Breast epithelium (tissue), 3 donors: ENCODE data around the gene MAP4K4.

ENCODE experiments used
- CTCF ChIP-seq, 3 donors: fragments of 450-650 bp; IDR thresholded peaks; one replicate each; pipeline ENCODE4 v1.5.1; 2016 to 2017; ENCODE audit warnings: antibody characterized with exemption in 3 of 3, mild to moderate bottlenecking in 3 of 3, moderate library complexity in 3 of 3
- POLR2A ChIP-seq: fragments of 450-650 bp; IDR thresholded peaks from one replicate; pipeline ENCODE4 v1.6.1; 2016; ENCODE audit warnings: antibody characterized with exemption, mild to moderate bottlenecking, moderate library complexity
- POLR2AphosphoS5 ChIP-seq, 3 donors: sonication (generic); formaldehyde crosslinking; IDR thresholded peaks; one replicate each; pipeline ENCODE4 v1.6.1; 2017; ENCODE audit warnings: antibody characterized with exemption in 3 of 3

DNA sequence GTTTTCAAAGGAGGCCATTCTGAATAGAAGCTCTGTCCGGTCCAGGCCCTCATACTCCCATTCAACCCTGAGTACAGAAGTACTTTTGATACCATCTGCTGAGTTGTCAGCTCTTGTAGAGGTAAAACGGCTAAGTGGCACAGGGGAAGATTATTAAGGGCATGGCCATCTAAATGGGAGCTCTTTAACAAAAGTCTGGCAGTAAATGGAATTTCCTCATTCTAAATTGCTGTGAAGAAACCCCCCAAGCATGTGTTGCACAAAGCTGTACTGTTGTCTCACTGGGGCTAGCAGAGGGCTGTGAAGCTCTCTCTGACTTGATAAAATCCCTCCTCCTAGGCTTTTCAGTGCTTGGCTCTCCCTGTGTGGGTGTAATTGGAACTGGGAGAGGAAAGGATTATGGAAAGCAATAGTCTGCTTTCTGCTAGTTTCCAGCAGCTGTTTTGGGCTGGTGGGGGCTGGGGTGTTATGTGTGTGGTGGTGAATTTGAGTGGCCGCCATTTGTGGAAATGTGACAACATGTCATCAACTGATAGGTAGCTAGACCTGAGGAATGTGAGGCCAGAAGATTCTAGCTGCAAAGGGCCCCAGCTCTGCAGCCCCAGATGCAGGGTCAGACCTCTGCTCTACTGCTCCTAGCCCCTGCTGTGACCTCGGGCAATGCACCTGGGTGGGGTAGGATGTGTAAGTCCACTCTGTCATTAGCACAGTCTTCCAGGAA lies 65.1 kb downstream of the MAP4K4 start:
- TF ChIP-seq CTCF (IDR thresholded peaks at IDR 0.05) (no peak), POLR2A (no peak), POLR2AphosphoS5 (IDR thresholded peaks at IDR 0.05) (no peak)
